ENCODE data around the gene HOOK2.
A peak's percentile ranks its signal among the peaks of the same experiment; 100 is the strongest.
"Not testable (repeated sequence)": the region's sequence is repeated elsewhere in the genome, so short reads cannot be mapped to it uniquely, and the experiment has no call there.

Gene HOOK2

DNA sequence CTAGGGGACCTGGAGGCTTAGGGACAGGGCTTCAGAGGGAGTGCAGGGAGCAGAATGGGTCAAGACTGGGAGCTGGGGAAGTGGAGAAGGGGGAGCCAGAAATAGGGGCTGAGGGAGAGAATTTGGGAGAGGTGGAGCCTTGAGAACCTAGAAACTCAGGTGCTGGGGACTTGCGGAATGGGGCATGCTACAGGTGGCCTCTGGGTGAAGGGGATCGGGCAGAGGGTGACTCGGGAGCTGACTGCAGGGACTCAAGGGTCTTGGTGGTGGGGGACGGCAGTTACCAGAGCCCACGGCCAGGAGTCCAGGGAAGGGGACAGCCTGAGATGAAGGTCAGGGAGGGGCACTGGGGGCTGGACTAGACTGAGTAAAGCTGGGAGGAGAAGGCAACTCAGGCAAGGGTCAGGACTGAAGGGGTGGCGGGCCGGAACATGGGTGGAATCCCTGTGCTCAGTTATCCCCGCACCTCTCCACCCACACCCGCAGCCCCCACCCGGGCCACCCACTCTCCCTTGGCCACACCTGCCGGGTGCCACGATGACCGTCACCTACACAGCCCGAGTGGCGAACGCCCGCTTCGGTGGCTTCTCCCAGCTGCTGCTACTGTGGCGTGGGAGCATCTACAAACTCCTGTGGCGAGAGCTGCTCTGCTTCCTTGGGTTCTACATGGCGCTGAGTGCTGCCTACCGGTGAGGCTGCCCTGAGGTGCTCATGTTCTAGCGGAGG is 23.1 kb downstream of the HOOK2 start:
- DNase-seq: no peak

GRCh38 chr19:12751635-12752034 is 23.7 kb downstream of the HOOK2 start, which contains the start of gene BEST2:
BEST2 (plus strand) TSS chr19:12751791; CDS start chr19:12752593, 802 bp downstream.
- DNase-seq: no peak

GRCh38 chr19:12750851-12751250 is 24.5 kb downstream of the HOOK2 start:
- DNase-seq: no peak

GRCh38 chr19:12749938-12750521 is 25.3 kb downstream of the HOOK2 start:
- DNase-seq: no peak

DNA sequence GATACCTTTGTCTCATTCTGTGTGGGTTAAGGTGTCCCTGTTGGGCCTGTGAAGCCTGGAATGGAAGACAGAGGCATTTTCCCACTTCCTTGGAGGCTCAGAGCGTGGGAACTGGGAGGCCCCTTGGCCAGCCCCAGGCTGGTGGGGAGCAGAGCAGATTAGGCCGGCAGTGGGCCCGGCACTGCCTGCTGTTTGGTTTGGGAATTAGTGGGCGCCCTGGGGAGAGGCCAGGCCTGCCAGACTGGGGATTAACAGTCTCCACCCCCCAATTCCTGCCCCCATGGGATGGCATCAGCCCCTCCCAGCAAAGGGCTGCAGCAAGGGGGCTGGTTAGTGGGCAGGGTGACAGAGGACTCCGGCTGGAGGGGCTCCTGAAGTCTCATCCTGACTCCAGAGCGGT is 26.9 kb downstream of the HOOK2 start:
- no peak for DNase-seq

GRCh38 chr19:12745166-12745897 is 30.0 kb downstream of the HOOK2 start:
- no peak for DNase-seq

DNA sequence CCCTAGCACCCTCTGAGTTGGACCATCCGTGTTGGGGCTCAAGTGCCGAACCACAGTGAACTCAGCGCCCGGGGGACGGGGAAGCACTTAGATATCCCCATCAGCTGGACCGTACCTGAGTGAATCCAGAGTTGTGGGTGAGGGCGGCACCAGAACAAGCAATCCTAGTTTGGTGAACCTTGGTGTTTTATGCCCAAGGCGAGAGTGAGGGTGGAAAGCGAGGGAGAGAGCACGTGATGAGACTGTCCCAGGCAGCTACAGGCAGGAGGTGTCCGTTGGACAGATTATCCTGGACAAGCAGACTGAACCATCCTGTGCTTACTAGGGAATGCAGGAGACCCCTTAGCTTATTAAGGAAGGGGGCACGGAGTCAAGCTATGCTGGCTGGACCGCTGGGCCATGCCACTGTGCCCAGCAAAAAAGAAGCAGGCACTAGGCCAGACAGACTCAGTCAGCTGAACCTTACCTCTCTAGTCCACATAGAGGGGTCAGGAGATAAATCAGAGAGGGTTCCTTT is 37.5 kb downstream of the HOOK2 start:
- DNase-seq: no peak

GRCh38 chr19:12736995-12737834 is 38.1 kb downstream of the HOOK2 start, which contains the start of gene GET3:
GET3 (plus strand) TSS chr19:12737497; CDS start chr19:12737506, 9 bp downstream.
- peak; percentile 97 to 100 for DNase-seq

DNA sequence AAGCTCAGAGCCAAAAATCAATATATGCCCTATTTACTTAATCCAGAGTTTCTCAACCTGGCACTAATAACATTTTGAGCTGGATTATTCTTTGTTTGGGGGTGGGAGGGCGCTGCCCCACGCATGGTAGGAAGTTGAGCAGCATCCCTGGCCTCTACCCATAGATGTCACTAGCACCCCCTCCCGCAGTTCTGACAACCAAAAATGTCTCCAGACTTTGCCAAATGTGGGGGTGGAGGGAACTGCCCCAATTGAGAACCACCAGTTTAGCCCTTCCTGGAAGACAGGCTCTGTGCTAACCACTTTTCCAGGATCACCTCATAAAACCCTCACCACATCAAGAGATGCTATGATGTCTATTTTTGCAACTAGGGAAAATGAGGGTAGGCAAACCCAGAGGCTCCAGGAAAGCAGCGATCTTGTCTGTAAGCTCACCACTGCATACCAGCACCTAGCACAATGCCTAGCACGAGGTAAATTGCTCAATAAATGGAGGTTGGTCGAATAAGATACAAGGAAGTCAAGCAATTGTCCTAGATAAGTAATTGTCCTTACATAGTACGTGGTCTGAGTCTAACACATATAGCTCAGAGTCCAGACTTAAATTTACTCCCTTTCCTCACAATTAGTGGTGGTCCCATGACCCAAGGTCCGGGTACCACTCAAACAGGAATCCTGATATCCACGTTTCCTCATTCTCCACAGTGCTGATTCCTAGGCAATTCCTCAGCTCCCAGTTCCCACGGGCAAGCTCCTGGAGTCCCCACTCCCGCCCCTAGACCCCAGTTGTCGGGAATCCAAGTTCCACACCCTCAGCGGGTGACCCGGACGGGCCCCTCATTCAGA is 41.8 kb downstream of the HOOK2 start:
- DNase-seq: peak in 1 of 2 experiments; percentile 61

GRCh38 chr19:12731337-12731736 is 44.0 kb downstream of the HOOK2 start:
- DNase-seq: no peak

GRCh38 chr19:12730064-12730463 is 45.3 kb downstream of the HOOK2 start:
- no peak for DNase-seq

DNA sequence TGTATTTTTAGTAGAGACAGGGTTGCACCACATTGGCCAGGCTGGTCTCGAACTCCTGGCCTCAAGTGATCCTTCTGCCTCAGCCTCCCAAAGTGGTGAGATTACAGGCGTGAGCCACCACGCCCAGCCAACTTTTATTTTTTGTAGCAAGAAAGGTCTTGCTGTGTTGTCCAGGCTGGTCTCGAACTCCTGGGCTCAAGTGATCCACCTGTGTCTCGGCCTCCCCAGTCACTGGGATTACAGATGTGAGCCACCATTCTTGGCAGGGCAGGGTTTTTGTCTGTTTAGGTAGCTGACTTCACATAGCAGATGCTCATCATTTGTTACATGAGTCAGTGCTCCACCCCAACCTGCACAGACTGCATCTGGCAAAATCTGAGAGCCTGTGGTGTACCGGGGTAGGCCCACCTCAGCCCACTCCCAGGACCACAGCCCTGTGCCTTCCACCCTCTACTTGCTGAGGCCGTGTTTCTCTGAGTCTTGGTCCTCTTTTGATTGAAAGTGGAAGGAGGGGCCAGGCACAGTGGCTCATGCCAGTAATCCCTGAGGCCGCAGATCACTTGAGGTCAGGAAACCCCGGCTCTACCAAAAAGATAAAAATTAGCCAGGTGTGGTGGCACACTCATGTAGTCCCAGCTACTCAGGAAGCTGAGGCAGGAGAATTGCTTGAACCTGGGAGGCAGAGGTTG is 47.5 kb downstream of the HOOK2 start:
- no peak for DNase-seq

DNA sequence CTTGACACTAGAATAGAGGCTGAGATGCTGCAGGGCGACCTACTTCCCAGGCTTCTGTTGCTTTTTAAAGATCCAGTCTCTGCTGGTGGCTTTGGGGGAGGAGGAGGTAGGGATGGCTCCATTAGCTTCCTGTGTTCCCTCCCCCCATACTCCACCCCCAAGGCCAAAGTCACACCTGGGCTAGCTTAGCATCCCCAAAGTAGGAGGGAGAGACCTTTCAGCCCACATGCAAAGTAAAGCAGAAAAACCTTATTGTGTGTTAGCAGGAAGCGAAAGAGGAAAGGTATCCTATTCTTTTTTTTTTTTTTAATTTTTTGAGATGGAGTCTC is 48.4 kb downstream of the HOOK2 start:
- DNase-seq: no peak

GRCh38 chr19:12725612-12726011 is 49.7 kb downstream of the HOOK2 start:
- DNase-seq: not testable (repeated sequence)

DNA sequence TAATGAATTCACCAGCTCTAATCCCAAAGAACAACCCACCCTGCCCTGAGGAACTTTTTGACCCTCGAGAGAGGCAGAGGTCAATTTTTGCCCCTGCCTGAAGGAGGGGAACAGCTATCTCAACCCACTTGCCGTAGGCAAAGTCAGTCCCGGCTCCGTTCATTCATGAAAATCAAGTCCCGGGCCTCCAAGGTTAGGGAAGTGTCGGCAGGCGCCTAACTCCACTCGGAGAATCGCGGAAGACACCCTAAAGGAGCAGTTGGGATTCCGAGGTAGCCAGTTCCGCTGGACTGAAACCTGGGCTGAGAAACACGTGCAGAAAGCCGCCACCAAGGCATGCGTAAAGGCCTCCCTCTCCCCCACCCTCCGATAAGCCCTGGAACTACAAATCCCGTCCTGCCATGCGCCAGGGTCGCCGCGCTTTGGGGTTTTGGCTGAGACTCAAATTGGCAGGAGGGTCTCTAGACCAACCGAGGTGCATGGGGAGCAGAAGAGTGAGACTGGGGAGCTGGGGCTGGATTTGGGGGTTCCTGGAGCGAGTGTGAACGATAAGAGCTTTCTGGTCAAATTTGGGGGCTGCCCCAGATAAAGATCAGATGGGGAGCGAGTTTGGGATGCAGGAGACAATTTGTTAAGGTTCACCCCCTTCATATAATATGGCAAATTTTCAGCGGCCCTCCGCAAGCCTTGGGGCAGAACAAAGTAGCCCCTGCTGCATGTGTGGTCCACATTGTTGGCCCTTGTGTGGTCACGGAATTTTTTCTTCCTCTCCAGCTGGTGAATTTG is 51.5 kb downstream of the HOOK2 start, which contains the start of gene TNPO2:
TNPO2 (minus strand) TSS at position 292 of the 786 bp plus-strand sequence. CDS start 2,955 bp downstream, outside the sequence.
- DNase-seq: peak; percentile 30 to 68

- no peak for DNase-seq
Observed at GRCh38 chr19:12723381-12723640, 52.0 kb downstream of the HOOK2 start.

- peak; percentile 93 to 96 for DNase-seq
Observed at GRCh38 chr19:12722566-12723380, 52.6 kb downstream of the HOOK2 start.

GRCh38 chr19:12721656-12722565 is 53.4 kb downstream of the HOOK2 start:
- DNase-seq: no peak

Measured in SW 1271 (cell line).